Heart left ventricle (tissue), 16 donors: ENCODE results near the gene PTPRN2. TPM values are rescaled to one million over a fixed set of nuclear protein-coding genes. Genes with fewer than 3 reads are reported as not detected.

Experiments used
- ATAC-seq, 4 donors: fragments of 200-7000 bp; cut with Tn5 transposase; one replicate each; pipeline ENCODE4 v1.9.1; 2020 to 2022; ENCODE audit warnings: moderate library complexity in 4 of 4, mild to moderate bottlenecking in 3 of 4, moderate number of reproducible peaks in 1 of 4
- DNase-seq, 5 donors: peaks; one replicate each; pipeline ENCODE4 v3.0.0-alpha.2; 2020
- H3K27ac ChIP-seq, 12 donors: fragments of 200-600 bp; sonication (generic) in 4 of 12; one replicate each; pipeline versions ENCODE4 v1.5.0 to v1.8.0; 2016 to 2022; ENCODE audit warnings: mild to moderate bottlenecking in 2 of 12
- H3K27me3 ChIP-seq, 9 donors: fragments of 200-600 bp; sonication (generic) in 2 of 9; one replicate each; pipeline versions ENCODE4 v1.5.1 to v1.8.0; 2016 to 2022; ENCODE audit warnings: mild to moderate bottlenecking in 3 of 9
- H3K36me3 ChIP-seq, 9 donors: fragments of 200-600 bp; sonication (generic) in 2 of 9; one replicate each; pipeline versions ENCODE4 v1.5.0 to v1.8.0; 2018 to 2022; ENCODE audit warnings: mild to moderate bottlenecking in 2 of 9
- H3K4me1 ChIP-seq, 12 donors: fragments of 200-600 bp; sonication (generic) in 4 of 12; one replicate each; pipeline versions ENCODE4 v1.5.0 to v1.8.0; 2016 to 2022; ENCODE audit warnings: mild to moderate bottlenecking in 3 of 12
- H3K4me3 ChIP-seq, 12 donors: fragments of 200-600 bp; sonication (generic) in 4 of 12; one replicate each; pipeline versions ENCODE4 v1.5.0 to v1.8.0; 2017 to 2022; ENCODE audit warnings: mild to moderate bottlenecking in 9 of 12, moderate library complexity in 4 of 12
- H3K9me3 ChIP-seq, 12 donors: fragments of 200-600 bp; sonication (generic) in 4 of 12; one replicate each; pipeline versions ENCODE4 v1.5.0 to v1.8.0; 2016 to 2022; ENCODE audit warnings: mild to moderate bottlenecking in 1 of 12
- POLR2A ChIP-seq, 2 donors: fragments of 450-650 bp; IDR thresholded peaks; one replicate each; pipeline ENCODE4 v1.6.1; 2017; ENCODE audit warnings: antibody characterized with exemption in 2 of 2, mild to moderate bottlenecking in 2 of 2, moderate library complexity in 2 of 2
- WGBS, 4 donors: extraction: QIAGEN DNeasy Blood & Tissue Kit in 2 of 4; methylation state at CpG; one replicate each; pipeline versions ENCODE4 v1.1.5 to v1.1.7; 2013 to 2018; 5-methylcytosine and 5-hydroxymethylcytosine counted together
- intact Hi-C, 10 donors: fragments of 100-400 bp; cut with DNase I; formaldehyde crosslinking; loops; one replicate each; pipeline versions ENCODE4 v1.11.1 to v1.14.2; 2022
- polyA plus RNA-seq, 2 donors: library from polyadenylated mRNA; stranded (reverse); fragments of 200-250 nt; gene quantifications; one replicate each; pipeline ENCODE4 v1.2.3, GENCODE V29; 2013
- total RNA-seq, 9 donors: library from RNA; depleted of rRNA in 2 of 9; stranded (reverse); fragments of >200 nt in 2 of 9; fragmentation: NEBNext Ultra II Directional in 3 of 9; extraction: Animal tissue kit (Norgen Biotek cat#: 25700) in 3 of 9; gene quantifications; one replicate each; pipeline versions ENCODE4 v1.1.0 to v1.2.4, GENCODE V29; 2016 to 2023
- TF ChIP-seq, protein P1 (sequence below), 12 donors: fragments of 200-600 bp; sonication (generic) in 4 of 12; IDR thresholded peaks; one replicate each; pipeline versions ENCODE4 v1.5.0 to v1.8.0; 2018 to 2022; ENCODE audit warnings: antibody characterized with exemption in 12 of 12, mild to moderate bottlenecking in 5 of 12
- donor health status: ischemic (EF 13 %, LVEDD 7.1; RV severe dilation, severe dysfunction).
- donor health status: healthy with polysubstance abuse.
- donor health status: DM: no; HTN: yes; CAD: no.
- donor health status: DM: no; HTN: no; CAD: no.
- donor health status: ischemic (EF 25% LVEDD 6.9; RV normal size, moderate dysfunction).
- donor health status: ischemic (EF 25% LVEDD 5.7; RV mildly dilated, moderate dysfunction).
- donor health status: healthy.
- donor health status: DM: yes; HTN: yes; CAD: no.
- donor health status: ischemic (EF 35%, LVEDD 5.7; RV mildly dilated, moderate dysfunction).
- donor health status: nonischemic (EF 11% LVEDD 7.7; RV severe dilation, severe dysfunction).
- donor health status: DM: yes; HTN: yes; CAD: no.
- donor health status: PGD.
- donor health status: ischemic (EF 29% LVEDD 5.4; RV normal size, mild dysfunction).
- donor health status: nonischemic (EF 23%, LVEDD 6.1; RV moderate dilation, normal function).

PTPRN2 gene
- total and polyA plus RNA-seq, 11 donors = 0.61 to 2.3 (median 1.3) TPM

DNA sequence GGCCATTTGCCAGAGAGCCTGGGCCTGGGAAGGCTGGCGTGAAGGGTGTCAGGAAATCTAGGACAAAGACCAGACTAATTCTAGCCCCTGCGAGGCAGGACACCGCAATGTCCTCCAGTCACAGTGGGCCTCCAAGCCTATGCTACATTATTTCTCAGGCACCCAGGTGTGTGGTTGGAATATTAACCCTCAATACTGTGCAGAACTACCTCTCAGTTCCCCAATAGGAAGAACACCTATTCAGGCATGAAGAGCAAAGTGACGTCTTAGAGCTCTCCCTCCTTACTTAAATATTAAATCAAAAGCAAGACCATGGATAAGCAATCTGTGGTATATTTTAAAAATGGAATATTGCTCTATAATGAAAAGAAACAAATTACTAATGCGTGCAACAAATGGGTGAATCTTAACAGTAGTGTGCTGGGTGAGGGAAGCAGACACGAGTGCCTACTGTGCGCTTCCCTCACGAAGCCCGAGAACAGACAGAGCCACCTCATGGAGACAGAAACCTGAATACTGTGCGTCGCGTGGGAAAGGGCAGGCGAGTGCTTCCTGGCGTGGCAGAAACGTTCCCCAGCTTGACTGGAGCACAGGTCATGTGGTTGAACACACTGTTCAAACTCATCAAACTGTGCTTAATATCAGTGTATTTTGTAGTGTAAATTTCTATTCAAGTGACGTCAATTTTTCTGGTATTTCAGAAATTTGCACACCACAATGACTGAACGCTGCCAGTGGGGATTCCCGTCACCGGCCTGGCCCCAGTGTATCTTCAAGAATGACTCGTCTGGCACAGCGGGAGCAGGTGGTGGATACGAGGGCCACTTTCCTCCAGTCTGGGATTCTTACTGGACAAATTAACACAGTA lies 15.5 kb upstream of the PTPRN2 start:
- no peaks in the 10 kb centered on the region for H3K4me1 ChIP-seq
- H3K27ac ChIP-seq = no peak overlapping the region
- H3K9me3 ChIP-seq = no peaks in the 10 kb centered on the region
- DNase-seq (no peak), ATAC-seq (no peak)
- intact Hi-C loops = no loop called here
- H3K27me3 ChIP-seq = no peaks in the 10 kb centered on the region
- TF ChIP-seq, protein P1, sequence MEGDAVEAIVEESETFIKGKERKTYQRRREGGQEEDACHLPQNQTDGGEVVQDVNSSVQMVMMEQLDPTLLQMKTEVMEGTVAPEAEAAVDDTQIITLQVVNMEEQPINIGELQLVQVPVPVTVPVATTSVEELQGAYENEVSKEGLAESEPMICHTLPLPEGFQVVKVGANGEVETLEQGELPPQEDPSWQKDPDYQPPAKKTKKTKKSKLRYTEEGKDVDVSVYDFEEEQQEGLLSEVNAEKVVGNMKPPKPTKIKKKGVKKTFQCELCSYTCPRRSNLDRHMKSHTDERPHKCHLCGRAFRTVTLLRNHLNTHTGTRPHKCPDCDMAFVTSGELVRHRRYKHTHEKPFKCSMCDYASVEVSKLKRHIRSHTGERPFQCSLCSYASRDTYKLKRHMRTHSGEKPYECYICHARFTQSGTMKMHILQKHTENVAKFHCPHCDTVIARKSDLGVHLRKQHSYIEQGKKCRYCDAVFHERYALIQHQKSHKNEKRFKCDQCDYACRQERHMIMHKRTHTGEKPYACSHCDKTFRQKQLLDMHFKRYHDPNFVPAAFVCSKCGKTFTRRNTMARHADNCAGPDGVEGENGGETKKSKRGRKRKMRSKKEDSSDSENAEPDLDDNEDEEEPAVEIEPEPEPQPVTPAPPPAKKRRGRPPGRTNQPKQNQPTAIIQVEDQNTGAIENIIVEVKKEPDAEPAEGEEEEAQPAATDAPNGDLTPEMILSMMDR (IDR thresholded peaks at IDR 0.05) = no peak
- 88 to 91% (median 89%) methylated on average over 22 of the region's 22 CpGs for WGBS, 4 donors
- H3K4me3 ChIP-seq = no peak overlapping the region
- no peaks in the 10 kb centered on the region for H3K36me3 ChIP-seq

DNA sequence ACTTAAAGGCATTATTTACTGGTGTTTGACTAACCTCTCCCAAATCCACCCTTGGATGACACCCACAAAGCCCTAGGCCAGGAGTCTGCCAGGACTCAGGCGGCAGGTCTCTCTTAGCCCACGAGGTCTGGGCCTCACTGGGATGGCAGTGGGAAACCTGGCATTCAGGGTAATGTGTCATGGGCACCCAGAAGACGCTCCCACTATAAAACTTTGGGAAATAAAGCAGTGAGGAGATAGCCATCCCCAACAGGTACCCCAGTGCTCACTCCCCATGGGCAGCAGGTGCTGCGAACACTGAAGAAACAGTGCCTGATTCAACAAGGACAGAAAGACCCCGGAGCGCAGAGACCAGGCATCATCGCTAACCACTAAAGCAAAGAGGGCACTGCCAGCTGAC lies 14.4 kb upstream of the PTPRN2 start:
- H3K27ac ChIP-seq = no peak overlapping the region
- no peak for ATAC-seq
- no peak overlapping the region for H3K4me3 ChIP-seq
- no peaks in the 10 kb centered on the region for H3K27me3 ChIP-seq
- H3K36me3 ChIP-seq = no peaks in the 10 kb centered on the region
- WGBS, 4 donors = 98 to 100% (median 98%) methylated on average over 7 of the region's 7 CpGs
- intact Hi-C loops = no loop called here
- DNase-seq = no peak
- H3K9me3 ChIP-seq = no peaks in the 10 kb centered on the region
- TF ChIP-seq POLR2A (IDR thresholded peaks at IDR 0.05) = no peak
- TF ChIP-seq, protein P1 (IDR thresholded peaks at IDR 0.05) = no peak
- no peaks in the 10 kb centered on the region for H3K4me1 ChIP-seq

DNA sequence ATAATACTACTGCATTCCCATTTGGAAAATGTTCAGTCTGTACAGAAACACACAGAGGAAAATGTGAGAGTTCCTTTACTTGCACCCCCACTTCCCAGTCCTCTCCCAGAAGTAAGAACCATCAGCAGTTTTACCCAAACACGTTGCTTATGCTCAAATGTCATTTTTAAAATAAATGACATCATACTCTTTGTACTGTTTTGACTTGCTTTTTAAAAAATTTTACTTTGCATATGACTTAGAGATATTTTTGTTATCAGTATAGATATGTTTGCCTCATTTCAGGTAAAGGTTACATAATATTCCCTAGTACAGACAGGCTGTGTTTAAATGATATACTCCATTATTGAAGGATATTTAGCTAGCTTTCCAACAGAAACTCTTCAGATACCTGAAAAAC lies 13.5 kb upstream of the PTPRN2 start:
- WGBS, 4 donors = 66 to 86% (median 74%) methylated on average over 1 of the region's 1 CpG

DNA sequence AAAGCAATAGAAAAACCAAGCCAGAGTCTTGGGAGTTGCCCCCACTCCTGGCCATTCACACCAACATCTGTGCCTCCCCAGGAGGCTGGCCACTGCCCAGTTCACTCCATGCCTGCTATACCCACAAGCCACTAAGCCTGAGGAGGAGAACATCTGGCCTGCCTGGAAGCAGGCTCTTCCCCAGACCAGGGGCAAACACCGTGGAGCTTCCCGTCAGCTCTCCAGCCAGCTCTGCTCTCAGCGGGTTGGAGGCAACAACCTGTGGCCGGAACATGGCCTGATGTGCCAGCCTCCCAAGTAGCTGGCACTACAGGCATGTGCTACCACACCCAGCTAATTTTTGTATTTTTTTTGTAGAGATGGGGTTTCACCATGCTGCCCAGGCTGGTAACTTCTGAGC lies 9.1 kb upstream of the PTPRN2 start:
- no peak for TF ChIP-seq POLR2A (IDR thresholded peaks at IDR 0.05)
- WGBS, 4 donors = 89 to 100% (median 93%) methylated on average over 1 to 4 of the region's 4 CpGs
- Histone ChIP-seq H3K27me3 (no peaks in the 10 kb centered on the region), H3K27ac (no peak overlapping the region), H3K36me3 (no peaks in the 10 kb centered on the region), H3K4me1 (no peaks in the 10 kb centered on the region), H3K9me3 (peaks cover 0 to 9% (median 0%) of the 10 kb centered on the region in 12 donors), H3K4me3 (no peak overlapping the region)
- DNase-seq = no peak
- intact Hi-C loops = no loop called here
- no peak for ATAC-seq

More for the DNA sequence above, 13.5 kb upstream of the PTPRN2 start:
- ATAC-seq (no peak), DNase-seq (no peak)
- intact Hi-C loops = no loop called here
- Histone ChIP-seq H3K4me3 (no peak overlapping the region), H3K27me3 (no peaks in the 10 kb centered on the region), H3K4me1 (no peaks in the 10 kb centered on the region), H3K27ac (no peak overlapping the region), H3K36me3 (no peaks in the 10 kb centered on the region), H3K9me3 (no peaks in the 10 kb centered on the region)
- TF ChIP-seq POLR2A (IDR thresholded peaks at IDR 0.05) = no peak
- TF ChIP-seq, protein P1 (IDR thresholded peaks at IDR 0.05) = no peak
